Activated CD8-positive, alpha-beta T cell treated with anti-CD3 and anti-CD28 coated beads, Interleukin-2, amount 10 ng/mL, durations not matched to agents 7 days and 5 days (primary cell): Measurements from ENCODE around the gene SEMA5A. TPM values are rescaled to one million over a fixed set of nuclear protein-coding genes. Genes with fewer than 3 reads are reported as not detected.

Experiments used
- ATAC-seq: fragments of 150-1000 bp; cut with Tn5 transposase; one replicate; pipeline ENCODE4 v1.10.0; 2021; ENCODE audit warnings: moderate library complexity
- CTCF ChIA-PET: fragments of 350-600 bp; sonication (Branson Sonifier 250); formaldehyde crosslinking; loops from one replicate; lab custom pipeline; 2021; ENCODE audit warnings: antibody characterized with exemption; lab: Charles Lee
- POLR2A ChIA-PET: fragments of 350-600 bp; sonication (Branson Sonifier 250); formaldehyde crosslinking; loops from one replicate; lab custom pipeline; 2021; ENCODE audit warnings: antibody characterized with exemption; lab: Charles Lee
- DNase-seq: peaks from one replicate; pipeline ENCODE4 v3.0.0-alpha.2; 2020
- H3K27ac Mint-ChIP-seq: one replicate; pipeline ENCODE4 v1.8.0; 2021; ENCODE audit warnings: mild to moderate bottlenecking, mixed read lengths
- H3K27me3 Mint-ChIP-seq: one replicate; pipeline ENCODE4 v1.8.0; 2021; ENCODE audit warnings: low read depth, mixed read lengths
- H3K36me3 Mint-ChIP-seq: one replicate; pipeline ENCODE4 v1.8.0; 2021; ENCODE audit warnings: low read depth, mixed read lengths
- H3K4me1 Mint-ChIP-seq: one replicate; pipeline ENCODE4 v1.8.0; 2021; ENCODE audit warnings: low read depth, mixed read lengths
- H3K4me3 Mint-ChIP-seq: one replicate; pipeline ENCODE4 v1.8.0; 2021; ENCODE audit warnings: mild to moderate bottlenecking, mixed read lengths
- H3K9me3 Mint-ChIP-seq: one replicate; pipeline ENCODE4 v1.8.0; 2022; ENCODE audit warnings: mixed read lengths; ENCODE audit not compliant: insufficient read depth
- total RNA-seq, 2 experiments: library from RNA; stranded (reverse); gene quantifications; one replicate each; pipeline ENCODE4 v1.2.3, GENCODE V29; 2021

Gene SEMA5A
- total RNA-seq, 2 experiments from 2014 or later: not detected

- Mint-ChIP-seq H3K9me3 (no peaks in the 10 kb centered on the region), H3K4me1 (no peaks in the 10 kb centered on the region), H3K36me3 (no peaks in the 10 kb centered on the region), H3K4me3 (no peak overlapping the region), H3K27ac (no peak overlapping the region), H3K27me3 (no peaks in the 10 kb centered on the region)
- ATAC-seq (no peak), DNase-seq (no peak)
- POLR2A ChIA-PET: no interaction called here
- CTCF ChIA-PET: no interaction called here
These were observed 356.2 kb downstream of the SEMA5A start for GRCh38 chr5:9189681-9190080.

GRCh38 chr5:9188956-9189355 lies 356.9 kb downstream of the SEMA5A start:
- Mint-ChIP-seq H3K27ac (no peak overlapping the region), H3K36me3 (no peaks in the 10 kb centered on the region), H3K27me3 (no peaks in the 10 kb centered on the region), H3K4me3 (no peak overlapping the region), H3K9me3 (no peaks in the 10 kb centered on the region), H3K4me1 (no peaks in the 10 kb centered on the region)
- POLR2A ChIA-PET: no interaction called here
- DNase-seq (no peak), ATAC-seq (no peak)
- CTCF ChIA-PET: no interaction called here

- H3K27me3 Mint-ChIP-seq: no peaks in the 10 kb centered on the region
- H3K36me3 Mint-ChIP-seq: no peaks in the 10 kb centered on the region
- no peak for ATAC-seq
- no peaks in the 10 kb centered on the region for H3K4me1 Mint-ChIP-seq
- CTCF ChIA-PET: no interaction called here
- no peaks in the 10 kb centered on the region for H3K9me3 Mint-ChIP-seq
- POLR2A ChIA-PET: no interaction called here
- H3K27ac Mint-ChIP-seq: no peak overlapping the region
- no peak overlapping the region for H3K4me3 Mint-ChIP-seq
- no peak for DNase-seq
These were observed 357.7 kb downstream of the SEMA5A start for GRCh38 chr5:9188131-9188530.

- DNase-seq (no peak), ATAC-seq (no peak)
- Mint-ChIP-seq H3K4me1 (no peaks in the 10 kb centered on the region), H3K27me3 (no peaks in the 10 kb centered on the region), H3K36me3 (no peaks in the 10 kb centered on the region), H3K9me3 (no peaks in the 10 kb centered on the region), H3K27ac (no peak overlapping the region), H3K4me3 (no peak overlapping the region)
- ChIA-PET POLR2A (no interaction called here), CTCF (no interaction called here)
These were observed 358.3 kb downstream of the SEMA5A start for GRCh38 chr5:9187614-9188013.

GRCh38 chr5:9186069-9186468 lies 359.8 kb downstream of the SEMA5A start:
- no peaks in the 10 kb centered on the region for H3K27me3 Mint-ChIP-seq
- ChIA-PET CTCF (no interaction called here), POLR2A (no interaction called here)
- H3K4me3 Mint-ChIP-seq: no peak overlapping the region
- H3K4me1 Mint-ChIP-seq: no peaks in the 10 kb centered on the region
- no peaks in the 10 kb centered on the region for H3K36me3 Mint-ChIP-seq
- H3K9me3 Mint-ChIP-seq: no peaks in the 10 kb centered on the region
- ATAC-seq (no peak), DNase-seq (no peak)
- H3K27ac Mint-ChIP-seq: no peak overlapping the region

- Mint-ChIP-seq H3K4me1 (no peaks in the 10 kb centered on the region), H3K4me3 (no peak overlapping the region), H3K36me3 (no peaks in the 10 kb centered on the region), H3K27ac (no peak overlapping the region), H3K27me3 (no peaks in the 10 kb centered on the region), H3K9me3 (no peaks in the 10 kb centered on the region)
- POLR2A ChIA-PET: no interaction called here
- DNase-seq (no peak), ATAC-seq (no peak)
- CTCF ChIA-PET: no interaction called here
These were observed 361.9 kb downstream of the SEMA5A start for GRCh38 chr5:9183992-9184391.

GRCh38 chr5:9182899-9183695 lies 362.8 kb downstream of the SEMA5A start:
- Mint-ChIP-seq H3K27me3 (no peaks in the 10 kb centered on the region), H3K9me3 (no peaks in the 10 kb centered on the region), H3K36me3 (no peaks in the 10 kb centered on the region), H3K4me1 (no peaks in the 10 kb centered on the region), H3K4me3 (no peak overlapping the region), H3K27ac (no peak overlapping the region)
- DNase-seq: no peak
- no peak for ATAC-seq
- ChIA-PET CTCF (no interaction called here), POLR2A (no interaction called here)

GRCh38 chr5:9176641-9177040 lies 369.2 kb downstream of the SEMA5A start:
- ATAC-seq: no peak
- Mint-ChIP-seq H3K4me1 (no peaks in the 10 kb centered on the region), H3K27ac (no peak overlapping the region), H3K36me3 (no peaks in the 10 kb centered on the region), H3K27me3 (no peaks in the 10 kb centered on the region), H3K9me3 (no peaks in the 10 kb centered on the region), H3K4me3 (no peak overlapping the region)
- no peak for DNase-seq
- ChIA-PET POLR2A (no interaction called here), CTCF (no interaction called here)

GRCh38 chr5:9174446-9174845 lies 371.4 kb downstream of the SEMA5A start:
- H3K4me1 Mint-ChIP-seq: no peaks in the 10 kb centered on the region
- no peak overlapping the region for H3K27ac Mint-ChIP-seq
- H3K9me3 Mint-ChIP-seq: no peaks in the 10 kb centered on the region
- no peak overlapping the region for H3K4me3 Mint-ChIP-seq
- H3K36me3 Mint-ChIP-seq: no peaks in the 10 kb centered on the region
- H3K27me3 Mint-ChIP-seq: no peaks in the 10 kb centered on the region
- POLR2A ChIA-PET: no interaction called here
- DNase-seq (no peak), ATAC-seq (no peak)
- CTCF ChIA-PET: no interaction called here

- CTCF ChIA-PET: no interaction called here
- Mint-ChIP-seq H3K27me3 (no peaks in the 10 kb centered on the region), H3K4me3 (no peak overlapping the region), H3K36me3 (no peaks in the 10 kb centered on the region), H3K27ac (no peak overlapping the region), H3K9me3 (no peaks in the 10 kb centered on the region), H3K4me1 (no peaks in the 10 kb centered on the region)
- DNase-seq (no peak), ATAC-seq (no peak)
- POLR2A ChIA-PET: no interaction called here
These were observed 372.4 kb downstream of the SEMA5A start for GRCh38 chr5:9173281-9174048.

GRCh38 chr5:9170026-9170425 lies 375.8 kb downstream of the SEMA5A start:
- no peaks in the 10 kb centered on the region for H3K36me3 Mint-ChIP-seq
- no peaks in the 10 kb centered on the region for H3K27me3 Mint-ChIP-seq
- DNase-seq (no peak), ATAC-seq (no peak)
- no peaks in the 10 kb centered on the region for H3K9me3 Mint-ChIP-seq
- ChIA-PET CTCF (no interaction called here), POLR2A (no interaction called here)
- H3K4me3 Mint-ChIP-seq: no peak overlapping the region
- no peaks in the 10 kb centered on the region for H3K4me1 Mint-ChIP-seq
- H3K27ac Mint-ChIP-seq: no peak overlapping the region

- POLR2A ChIA-PET: no interaction called here
- DNase-seq: no peak
- no peaks in the 10 kb centered on the region for H3K9me3 Mint-ChIP-seq
These were observed 376.3 kb downstream of the SEMA5A start for GRCh38 chr5:9169557-9169902.

More at GRCh38 chr5:9169557-9169902, 376.3 kb downstream of the SEMA5A start:
- CTCF ChIA-PET: no interaction called here
- H3K36me3 Mint-ChIP-seq: no peaks in the 10 kb centered on the region
- no peaks in the 10 kb centered on the region for H3K4me1 Mint-ChIP-seq
- H3K27me3 Mint-ChIP-seq: no peaks in the 10 kb centered on the region
- H3K27ac Mint-ChIP-seq: no peak overlapping the region
- H3K4me3 Mint-ChIP-seq: no peak overlapping the region
- no peak for ATAC-seq
